Testis (tissue), 5 donors: Measurements from ENCODE around the gene ZNF853. TPM values are rescaled to one million over a fixed set of nuclear protein-coding genes. Genes with fewer than 3 reads are reported as not detected.

Experiments
- DNase-seq: peaks from one replicate; pipeline ENCODE4 v3.0.0-alpha.2; 2019
- H3K27ac ChIP-seq, 2 donors: fragments of 200-600 bp; sonication (generic); one replicate each; pipeline ENCODE4 v1.5.1; 2019
- H3K27me3 ChIP-seq: fragments of 200-600 bp; sonication (generic); one replicate; pipeline ENCODE4 v1.5.1; 2019
- H3K36me3 ChIP-seq: fragments of 200-600 bp; sonication (generic); one replicate; pipeline ENCODE4 v1.5.1; 2017; ENCODE audit warnings: low read depth; ENCODE audit errors: missing control alignments
- H3K4me1 ChIP-seq: fragments of 200-600 bp; sonication (generic); one replicate; pipeline ENCODE4 v1.5.1; 2019
- H3K4me3 ChIP-seq, 2 donors: fragments of 200-600 bp; sonication (generic); one replicate each; pipeline ENCODE4 v1.5.1; 2017 to 2019
- H3K9me3 ChIP-seq: fragments of 200-600 bp; sonication (generic); one replicate; pipeline ENCODE4 v1.5.1; 2017
- CTCF ChIP-seq, 3 experiments: fragments of 450-650 bp in 2 of 3; fragments of 200-600 bp in 1 of 3; sonication (generic) in 1 of 3; IDR thresholded peaks; one replicate each; pipeline ENCODE4 v1.5.1; 2016 to 2019; ENCODE audit warnings: antibody characterized with exemption in 3 of 3, mild to moderate bottlenecking in 2 of 3, moderate library complexity in 1 of 3
- POLR2A ChIP-seq: fragments of 450-650 bp; IDR thresholded peaks from one replicate; pipeline ENCODE4 v1.6.1; 2017; ENCODE audit warnings: antibody characterized with exemption, mild to moderate bottlenecking, moderate library complexity
- WGBS, 2 donors: methylation state at CpG; one replicate each; pipeline ENCODE4 v1.1.5; 2018; 5-methylcytosine and 5-hydroxymethylcytosine counted together
- intact Hi-C: fragments of 100-400 bp; cut with DNase I; formaldehyde crosslinking; loops from one replicate; pipeline ENCODE4 v1.15.1; 2023; ENCODE audit warnings: low total_unique reads
- long read RNA-seq, 2 donors: transcript quantifications; one replicate each; lab custom pipeline, GENCODE V29; 2026
- polyA plus RNA-seq: library from polyadenylated mRNA; stranded (reverse); fragments of 350-450 nt; fragmentation: Illumina TruSeq; extraction: RNeasy Lipid Tissue Mini Kit (QIAGEN cat#74804); gene quantifications from one replicate; pipeline ENCODE4 v1.2.3, GENCODE V29; 2014; ENCODE audit warnings: low read depth, low replicate concordance; ENCODE audit not compliant: insufficient read depth
- total RNA-seq, 2 donors: library from RNA; depleted of rRNA; stranded (reverse); fragments of >200 nt; gene quantifications; one replicate each; pipeline ENCODE4 v1.2.3, GENCODE V29; 2016

Gene ZNF853
- total RNA-seq, result 1 to 10 TPM; 8.7 to 8.8 TPM
- polyA plus RNA-seq, result 9.4 TPM
- long read RNA-seq, donor 1, partial matches to known transcripts, result 0 of 7 reads
- long read RNA-seq, donor 1, other reads (novel, unspliced or antisense), result 5 of 7 reads
- long read RNA-seq, donor 2, partial matches to known transcripts, result 6 of 7 reads
- long read RNA-seq, donor 2, other reads (novel, unspliced or antisense), result 0 of 7 reads

DNA sequence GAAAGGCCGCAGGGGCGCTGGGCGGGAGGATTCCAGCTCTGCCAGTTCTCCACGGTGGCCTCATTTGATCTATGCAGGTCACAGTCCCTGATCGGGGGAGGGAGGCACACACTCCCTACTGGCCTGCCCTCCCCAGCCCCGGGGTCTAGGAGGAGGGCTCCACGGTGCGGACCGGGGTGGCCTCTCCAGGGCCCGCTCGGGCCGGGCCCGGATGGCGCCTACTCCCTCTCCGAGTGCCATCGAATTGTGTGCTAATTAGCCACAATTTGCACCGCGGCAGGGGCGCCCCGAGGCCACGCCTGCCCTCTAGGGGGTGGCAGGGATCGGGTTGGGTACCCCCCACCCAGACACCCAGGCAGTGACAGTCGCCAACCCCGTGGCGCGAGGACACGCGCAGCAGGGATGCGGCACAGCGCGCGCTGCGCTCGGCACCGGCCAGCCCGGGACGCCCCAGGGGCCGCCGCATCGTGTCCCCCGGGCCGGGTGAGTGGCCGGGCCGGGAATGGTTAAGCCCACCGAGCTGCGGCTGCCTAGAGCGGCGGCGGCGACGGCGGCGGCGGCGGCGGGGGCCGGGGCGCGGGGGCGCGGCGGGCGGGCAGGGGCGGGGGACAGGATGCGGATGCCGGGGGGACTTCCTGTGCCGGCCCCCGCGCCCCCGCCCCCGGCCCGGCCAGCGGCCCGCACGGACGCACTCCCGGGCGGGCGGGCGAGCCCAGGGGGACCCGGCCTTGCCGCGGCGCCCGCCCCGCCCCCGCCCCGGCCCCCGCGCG lies at the start of gene ZNF853:
Gene ZNF853 (plus strand): TSS at position 658 of the 770 bp plus-strand sequence. CDS start 565 bp downstream, outside the sequence.
- H3K4me3 ChIP-seq, result peak within 1 kb of the TSS; percentile 59 to 68
- H3K9me3 ChIP-seq, result no peaks in the 10 kb centered on the region
- H3K36me3 ChIP-seq, result no peaks in the 10 kb centered on the region
- WGBS, 2 donors, result 3 to 21% methylated on average over 6 to 50 of the region's 91 CpGs
- DNase-seq, result no peak
- intact Hi-C loops, result no loop called here
- TF ChIP-seq POLR2A (no peak), CTCF (IDR thresholded peaks at IDR 0.05) (no peak)
- peaks cover 10% of the 10 kb centered on the region for H3K4me1 ChIP-seq
- H3K27me3 ChIP-seq, result no peaks in the 10 kb centered on the region
- no peak within 1 kb of the TSS for H3K27ac ChIP-seq

DNA sequence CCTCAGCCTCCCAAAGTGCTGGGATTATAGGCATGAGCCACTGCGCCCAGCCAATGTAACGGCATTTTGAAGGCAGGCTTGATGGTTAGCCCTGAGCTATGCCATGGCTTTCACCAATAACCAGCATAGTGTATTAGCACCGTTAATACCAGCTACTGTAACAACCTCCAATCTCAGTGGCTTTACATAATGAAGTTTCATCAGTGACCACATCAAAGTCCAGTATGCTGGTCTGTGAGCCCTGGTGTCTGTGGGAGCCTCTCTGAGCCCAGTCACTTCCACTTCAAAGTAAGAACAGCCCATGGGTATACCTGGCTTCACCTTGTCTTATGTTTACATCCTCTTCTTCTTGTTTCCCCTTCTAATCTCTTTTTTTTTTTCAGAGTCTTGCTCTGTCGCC lies 49.8 kb upstream of the ZNF853 start:
- TF ChIP-seq CTCF (IDR thresholded peaks at IDR 0.05), result no peak
- no peak for TF ChIP-seq POLR2A
- intact Hi-C loops, result no loop called here
- Histone ChIP-seq H3K27me3 (no peaks in the 10 kb centered on the region), H3K4me3 (no peak overlapping the region), H3K4me1 (no peaks in the 10 kb centered on the region), H3K36me3 (no peaks in the 10 kb centered on the region), H3K9me3 (no peaks in the 10 kb centered on the region), H3K27ac (no peak overlapping the region)
- WGBS, 2 donors, result 88 to 90% methylated on average over 4 of the region's 4 CpGs
- DNase-seq, result no peak

DNA sequence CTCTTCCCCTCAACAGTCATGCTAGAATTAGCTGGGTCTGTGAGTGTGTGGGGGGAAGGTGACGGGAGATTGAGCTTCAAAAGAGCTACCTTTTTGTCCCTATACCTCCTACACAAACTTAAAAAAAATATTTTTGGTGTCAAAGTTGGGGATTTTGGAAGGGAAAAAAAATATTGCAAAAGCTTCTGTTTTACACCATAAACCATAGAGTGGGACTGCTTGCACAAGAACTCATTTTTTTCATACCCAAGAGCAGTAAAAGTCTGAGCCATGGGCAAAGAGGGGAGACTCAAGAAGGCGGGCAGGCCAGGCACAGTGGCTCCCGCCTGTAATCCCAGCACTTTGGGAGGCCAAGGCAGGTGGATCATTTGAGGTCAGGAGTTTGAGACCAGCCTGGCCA lies 47.5 kb upstream of the ZNF853 start:
- no peak for DNase-seq
- no peaks in the 10 kb centered on the region for H3K9me3 ChIP-seq
- no peak overlapping the region for H3K27ac ChIP-seq
- intact Hi-C loops, result no loop called here
- no peak overlapping the region for H3K4me3 ChIP-seq
- no peaks in the 10 kb centered on the region for H3K36me3 ChIP-seq
- no peaks in the 10 kb centered on the region for H3K27me3 ChIP-seq
- TF ChIP-seq CTCF (IDR thresholded peaks at IDR 0.05), result no peak
- TF ChIP-seq POLR2A, result no peak
- WGBS, 2 donors, result 92% methylated on average over 3 of the region's 3 CpGs
- no peaks in the 10 kb centered on the region for H3K4me1 ChIP-seq

DNA sequence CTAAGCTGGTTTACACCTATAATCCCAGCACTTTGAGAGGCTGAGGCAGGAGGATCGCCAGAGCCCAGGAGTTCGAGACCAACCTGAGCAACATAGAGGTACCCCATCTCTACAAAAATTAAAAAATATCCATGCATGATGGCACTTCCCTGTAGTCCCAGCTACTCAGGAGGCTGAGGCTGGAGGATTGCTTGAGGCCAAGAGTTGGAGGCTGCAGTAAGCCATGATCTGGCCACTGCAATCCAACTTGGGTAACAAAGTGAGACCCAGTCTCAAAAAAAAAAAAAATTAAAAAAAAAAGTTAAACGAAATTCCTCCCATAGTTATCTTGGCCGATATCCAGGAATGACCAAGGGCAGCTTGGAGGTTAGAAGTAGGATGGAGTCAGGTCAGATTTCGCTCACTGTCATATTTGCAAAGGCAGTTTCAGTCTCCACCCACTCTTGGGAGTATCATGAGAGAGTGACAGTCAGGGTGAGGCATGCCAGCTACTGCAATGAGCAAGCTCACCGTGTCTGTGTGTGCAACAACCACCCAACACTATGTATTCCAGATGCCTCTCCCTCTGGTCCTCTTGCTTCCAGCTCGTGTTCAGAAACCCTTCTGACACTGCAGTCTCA lies 44.1 kb upstream of the ZNF853 start:
- intact Hi-C loops, result no loop called here

More for the DNA sequence above, 44.1 kb upstream of the ZNF853 start:
- no peak for TF ChIP-seq POLR2A
- no peak for TF ChIP-seq CTCF (IDR thresholded peaks at IDR 0.05)
- no peak overlapping the region for H3K27ac ChIP-seq
- WGBS, 2 donors, result 64 to 66% methylated on average over 7 of the region's 7 CpGs
- peaks cover under 1% of the 10 kb centered on the region for H3K4me1 ChIP-seq
- H3K4me3 ChIP-seq, result no peak overlapping the region
- no peaks in the 10 kb centered on the region for H3K27me3 ChIP-seq
- no peak for DNase-seq
- no peaks in the 10 kb centered on the region for H3K36me3 ChIP-seq
- H3K9me3 ChIP-seq, result no peaks in the 10 kb centered on the region
